ENCODE data around the gene ZNF77.
A peak's percentile ranks its signal among the peaks of the same experiment; 100 is the strongest.
"Not testable (repeated sequence)": the region's sequence is repeated elsewhere in the genome, so short reads cannot be mapped to it uniquely, and the experiment has no call there.

Gene ZNF77

GRCh38 chr19:2944775-2945574, at the start of gene ZNF77:
TSS of gene ZNF77 (minus strand) at chr19:2944971. CDS start at chr19:2944840, 131 bp downstream.
- DNase-seq (ENCODE audit: low read depth in 2 of 2) = peak; percentile 94 to 98

- DNase-seq (ENCODE audit: low read depth in 2 of 2) = no peak
Observed at GRCh38 chr19:2993579-2993978, 48.8 kb upstream of the ZNF77 start.

GRCh38 chr19:2992958-2993357, 48.2 kb upstream of the ZNF77 start:
- DNase-seq (ENCODE audit: low read depth in 2 of 2) = no peak

GRCh38 chr19:2992333-2992732, 47.6 kb upstream of the ZNF77 start:
- DNase-seq (ENCODE audit: low read depth in 2 of 2) = not testable (repeated sequence)

- no peak for DNase-seq (ENCODE audit: low read depth in 2 of 2)
Observed at GRCh38 chr19:2989236-2989946, 44.6 kb upstream of the ZNF77 start.

GRCh38 chr19:2988568-2988967, 43.8 kb upstream of the ZNF77 start:
- DNase-seq (ENCODE audit: low read depth in 2 of 2) = no peak

GRCh38 chr19:2987797-2988196, 43.0 kb upstream of the ZNF77 start:
- no peak for DNase-seq (ENCODE audit: low read depth in 2 of 2)

- DNase-seq (ENCODE audit: low read depth in 2 of 2) = no peak
Observed at GRCh38 chr19:2986951-2987524, 42.3 kb upstream of the ZNF77 start.

GRCh38 chr19:2984215-2984528, 39.4 kb upstream of the ZNF77 start:
- no peak for DNase-seq (ENCODE audit: low read depth in 2 of 2)

- no peak for DNase-seq (ENCODE audit: low read depth in 2 of 2)
Observed at GRCh38 chr19:2983351-2984214, 38.8 kb upstream of the ZNF77 start.

GRCh38 chr19:2982983-2983350, 38.2 kb upstream of the ZNF77 start:
- DNase-seq (ENCODE audit: low read depth in 2 of 2) = no peak

- no peak for DNase-seq (ENCODE audit: low read depth in 2 of 2)
Observed at GRCh38 chr19:2982561-2982960, 37.8 kb upstream of the ZNF77 start.

- DNase-seq (ENCODE audit: low read depth in 2 of 2) = no peak
Observed at GRCh38 chr19:2981898-2982297, 37.1 kb upstream of the ZNF77 start.

GRCh38 chr19:2978772-2979171, 34.0 kb upstream of the ZNF77 start:
- no peak for DNase-seq (ENCODE audit: low read depth in 2 of 2)

- no peak for DNase-seq (ENCODE audit: low read depth in 2 of 2)
Observed at GRCh38 chr19:2978166-2978767, 33.5 kb upstream of the ZNF77 start.

- DNase-seq (ENCODE audit: low read depth in 2 of 2) = no peak
Observed at GRCh38 chr19:2977746-2978138, 33.0 kb upstream of the ZNF77 start.

- DNase-seq (ENCODE audit: low read depth in 2 of 2) = peak; percentile 87 to 91
Observed at GRCh38 chr19:2977001-2977745, 32.4 kb upstream of the ZNF77 start, which contains the start of gene TLE6. TSS of gene TLE6 (plus strand) at chr19:2977564. CDS start at chr19:2978234, 670 bp downstream.

GRCh38 chr19:2976609-2977000, 31.8 kb upstream of the ZNF77 start:
- no peak for DNase-seq (ENCODE audit: low read depth in 2 of 2)

- no peak for DNase-seq (ENCODE audit: low read depth in 2 of 2)
Observed at GRCh38 chr19:2974342-2975041, 29.7 kb upstream of the ZNF77 start.

- DNase-seq (ENCODE audit: low read depth in 2 of 2) = no peak
Observed at GRCh38 chr19:2973229-2973628, 28.5 kb upstream of the ZNF77 start.
